MM.1S (cell line): Measurements from ENCODE around the gene BCAR3.

Source experiments
- EZH2 ChIP-seq: fragments of 300-600 bp; sonication (generic); optimal IDR thresholded peaks from 2 replicates; pipeline ENCODE3; 2017; ENCODE audit warnings: low read depth, mild to moderate bottlenecking, antibody characterized with exemption, low read length, mixed read lengths
- TF ChIP-seq, protein P1 (sequence below): fragments of 300-600 bp; sonication (generic); IDR thresholded peaks from 2 replicates; pipeline ENCODE4 v1.5.1; 2016; ENCODE audit warnings: antibody characterized with exemption, low read length, mixed read lengths

DNA sequence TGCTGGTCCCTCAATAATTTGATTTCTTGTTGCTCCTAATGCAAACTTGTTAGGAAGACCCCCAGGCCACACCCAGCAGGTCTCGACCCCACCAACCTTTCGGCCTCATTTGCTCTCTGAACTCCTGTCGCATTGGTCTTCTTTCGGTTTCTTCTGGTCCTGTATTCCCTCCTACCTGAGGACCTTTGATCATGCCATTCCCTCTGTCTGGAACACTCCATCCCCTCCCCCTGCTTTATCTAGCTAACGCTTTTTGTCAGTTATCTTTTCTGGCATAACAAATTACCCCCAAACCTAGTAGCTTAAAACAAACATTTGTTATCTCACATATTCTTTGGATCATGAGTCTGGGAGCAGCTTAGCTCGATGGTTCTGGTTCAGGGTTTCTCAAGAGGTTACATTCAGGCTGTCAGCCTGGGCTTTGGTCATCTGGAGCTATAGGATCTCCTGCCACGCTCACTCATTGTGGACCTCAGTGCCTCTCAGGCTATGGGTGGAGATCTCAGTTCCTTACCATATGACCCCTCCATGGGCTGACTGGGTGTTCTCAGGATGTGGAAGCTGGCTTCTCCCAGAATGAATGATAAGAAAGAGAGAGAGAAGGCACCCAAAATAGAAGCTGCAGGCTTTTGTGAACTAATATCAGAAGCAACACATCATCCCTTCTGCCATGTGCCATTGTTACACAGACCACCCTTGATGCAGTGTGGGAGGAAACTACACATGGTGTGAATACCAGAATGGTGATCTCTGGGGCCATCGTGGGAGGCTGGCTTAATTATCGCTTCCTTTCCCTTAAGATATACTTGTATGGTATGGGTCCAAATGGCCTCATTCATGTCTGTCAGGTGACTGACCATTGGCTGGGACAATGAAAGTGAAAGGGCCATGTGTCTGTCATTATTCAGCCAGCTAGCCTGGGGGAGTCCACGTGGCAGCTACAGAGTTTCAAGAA is 29.1 kb upstream of the BCAR3 start:
- TF ChIP-seq, protein P1, sequence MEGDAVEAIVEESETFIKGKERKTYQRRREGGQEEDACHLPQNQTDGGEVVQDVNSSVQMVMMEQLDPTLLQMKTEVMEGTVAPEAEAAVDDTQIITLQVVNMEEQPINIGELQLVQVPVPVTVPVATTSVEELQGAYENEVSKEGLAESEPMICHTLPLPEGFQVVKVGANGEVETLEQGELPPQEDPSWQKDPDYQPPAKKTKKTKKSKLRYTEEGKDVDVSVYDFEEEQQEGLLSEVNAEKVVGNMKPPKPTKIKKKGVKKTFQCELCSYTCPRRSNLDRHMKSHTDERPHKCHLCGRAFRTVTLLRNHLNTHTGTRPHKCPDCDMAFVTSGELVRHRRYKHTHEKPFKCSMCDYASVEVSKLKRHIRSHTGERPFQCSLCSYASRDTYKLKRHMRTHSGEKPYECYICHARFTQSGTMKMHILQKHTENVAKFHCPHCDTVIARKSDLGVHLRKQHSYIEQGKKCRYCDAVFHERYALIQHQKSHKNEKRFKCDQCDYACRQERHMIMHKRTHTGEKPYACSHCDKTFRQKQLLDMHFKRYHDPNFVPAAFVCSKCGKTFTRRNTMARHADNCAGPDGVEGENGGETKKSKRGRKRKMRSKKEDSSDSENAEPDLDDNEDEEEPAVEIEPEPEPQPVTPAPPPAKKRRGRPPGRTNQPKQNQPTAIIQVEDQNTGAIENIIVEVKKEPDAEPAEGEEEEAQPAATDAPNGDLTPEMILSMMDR, result no peak
- TF ChIP-seq EZH2, result no peak
